ENCODE measurements around the gene SUSD5. TPM values are rescaled to one million over a fixed set of nuclear protein-coding genes. Genes with fewer than 3 reads are reported as not detected.

SUSD5 gene
- total RNA-seq, 1 donor from 2014 or later: 2.0 TPM

- DNase-seq: no peak
- TF ChIP-seq CTCF (IDR thresholded peaks at IDR 0.05; ENCODE audit: partially characterized antibody, unreplicated experiment): no peak
- H3K4me3 Mint-ChIP-seq (ENCODE audit: unreplicated experiment): no peak overlapping the region
- no peaks in the 10 kb centered on the region for H3K36me3 Mint-ChIP-seq (ENCODE audit: unreplicated experiment)
- peaks cover 5% of the 10 kb centered on the region for H3K27me3 Mint-ChIP-seq (ENCODE audit: unreplicated experiment)
- H3K4me1 Mint-ChIP-seq (ENCODE audit: low read depth, unreplicated experiment): peaks cover 6% of the 10 kb centered on the region
- H3K27ac Mint-ChIP-seq (ENCODE audit: unreplicated experiment): no peak overlapping the region
- H3K9me3 Mint-ChIP-seq (ENCODE audit: unreplicated experiment): no peaks in the 10 kb centered on the region
These were observed 101.1 kb downstream of the SUSD5 start for GRCh38 chr3:33117461-33117860.

- no peak for TF ChIP-seq CTCF (IDR thresholded peaks at IDR 0.05; ENCODE audit: partially characterized antibody, unreplicated experiment)
- Mint-ChIP-seq H3K36me3 (ENCODE audit: unreplicated experiment) (no peaks in the 10 kb centered on the region), H3K4me1 (ENCODE audit: low read depth, unreplicated experiment) (peaks cover 6% of the 10 kb centered on the region), H3K9me3 (ENCODE audit: unreplicated experiment) (no peaks in the 10 kb centered on the region), H3K27me3 (ENCODE audit: unreplicated experiment) (peaks cover 5% of the 10 kb centered on the region), H3K4me3 (ENCODE audit: unreplicated experiment) (peak overlapping the region; percentile 63), H3K27ac (ENCODE audit: unreplicated experiment) (no peak overlapping the region)
- DNase-seq: no peak
These were observed 103.4 kb downstream of the SUSD5 start for GRCh38 chr3:33115024-33115768.

GRCh38 chr3:33114622-33115023, 104.0 kb downstream of the SUSD5 start:
- Mint-ChIP-seq H3K27me3 (ENCODE audit: unreplicated experiment) (peaks cover 5% of the 10 kb centered on the region), H3K4me3 (ENCODE audit: unreplicated experiment) (peak overlapping the region; percentile 83), H3K36me3 (ENCODE audit: unreplicated experiment) (no peaks in the 10 kb centered on the region), H3K27ac (ENCODE audit: unreplicated experiment) (peak overlapping the region; percentile 48), H3K9me3 (ENCODE audit: unreplicated experiment) (no peaks in the 10 kb centered on the region), H3K4me1 (ENCODE audit: low read depth, unreplicated experiment) (peaks cover 6% of the 10 kb centered on the region)
- TF ChIP-seq CTCF (IDR thresholded peaks at IDR 0.05; ENCODE audit: partially characterized antibody, unreplicated experiment): no peak
- no peak for DNase-seq

- H3K36me3 Mint-ChIP-seq (ENCODE audit: unreplicated experiment): no peaks in the 10 kb centered on the region
These were observed 104.6 kb downstream of the SUSD5 start, which contains the start of gene CRTAP for GRCh38 chr3:33113772-33114621. Gene CRTAP, plus strand, starts transcription at chr3:33114014. Its CDS starts 64 bp downstream, at chr3:33114078.

More at GRCh38 chr3:33113772-33114621, 104.6 kb downstream of the SUSD5 start, which contains the start of gene CRTAP:
- peaks cover 3% of the 10 kb centered on the region for H3K27me3 Mint-ChIP-seq (ENCODE audit: unreplicated experiment)
- DNase-seq: peak; percentile 86
- H3K27ac Mint-ChIP-seq (ENCODE audit: unreplicated experiment): peak within 1 kb of the TSS; percentile 75
- no peak for TF ChIP-seq CTCF (IDR thresholded peaks at IDR 0.05; ENCODE audit: partially characterized antibody, unreplicated experiment)
- H3K9me3 Mint-ChIP-seq (ENCODE audit: unreplicated experiment): no peaks in the 10 kb centered on the region
- H3K4me3 Mint-ChIP-seq (ENCODE audit: unreplicated experiment): peak within 1 kb of the TSS; percentile 83
- H3K4me1 Mint-ChIP-seq (ENCODE audit: low read depth, unreplicated experiment): peaks cover 6% of the 10 kb centered on the region

Measured in glutamatergic neuron (in vitro differentiated cells).